IMR-90 (cell line): ENCODE data around the gene HSPB9. TPM values are rescaled to one million over a fixed set of nuclear protein-coding genes. Genes with fewer than 3 reads are reported as not detected.

ENCODE experiments used
- ATAC-seq: fragments of 200-7000 bp; cut with Tn5 transposase; 2 replicates; pipeline ENCODE4 v1.9.1; 2020; ENCODE audit warnings: low read depth, mild to moderate bottlenecking, moderate library complexity
- BruUV-seq: library from RNA; stranded (reverse); fragments of 400-500 nt; replicated peaks from 2 replicates; lab custom pipeline; 2021; lab: Mats Ljungman, UMichigan
- CTCF ChIA-PET: fragments of 300-600 bp; formaldehyde crosslinking; extraction: SDS; loops from one replicate; lab custom pipeline; 2021; ENCODE audit warnings: antibody characterized with exemption; lab: Yijun Ruan, JAX
- POLR2A ChIA-PET: fragments of 300-600 bp; sonication (Branson Sonifier 250); formaldehyde crosslinking; loops from one replicate; lab custom pipeline; 2022; ENCODE audit warnings: antibody characterized with exemption; ENCODE audit not compliant: unreplicated experiment; lab: Charles Lee
- DNase-seq: peaks from one replicate; pipeline ENCODE4 v3.0.0; 2013
- H2AFZ ChIP-seq: replicated peaks from 2 replicates; pipeline ENCODE3; 2013; ENCODE audit warnings: low read length, mild to moderate bottlenecking; ENCODE audit not compliant: poor library complexity
- H2AK5ac ChIP-seq: 2 replicates; pipeline ENCODE4 v1.6.1; 2013; ENCODE audit warnings: low read depth, low read length, inconsistent platforms
- H2AK9ac ChIP-seq: replicated peaks from 2 replicates; pipeline ENCODE3; 2013; ENCODE audit warnings: mild to moderate bottlenecking, low read depth, low read length, moderate library complexity; ENCODE audit not compliant: poor library complexity
- H2BK120ac ChIP-seq: 2 replicates; pipeline ENCODE4 v1.6.1; 2013; ENCODE audit warnings: low read depth, low read length, inconsistent platforms
- H2BK15ac ChIP-seq: 3 replicates; pipeline ENCODE4 v1.6.1; 2013; ENCODE audit warnings: low read depth, low read length, inconsistent platforms
- H2BK20ac ChIP-seq: 2 replicates; pipeline ENCODE4 v1.6.1; 2013; ENCODE audit warnings: low read depth, mild to moderate bottlenecking, inconsistent platforms, low read length, moderate library complexity
- H2BK5ac ChIP-seq: 2 replicates; pipeline ENCODE4 v1.6.1; 2013; ENCODE audit warnings: mild to moderate bottlenecking, low read depth, low read length, inconsistent platforms; ENCODE audit not compliant: poor library complexity, severe bottlenecking
- H3K14ac ChIP-seq: replicated peaks from 2 replicates; pipeline ENCODE4 v1.6.1; 2013; ENCODE audit warnings: low read depth, low read length, inconsistent platforms
- H3K18ac ChIP-seq: 2 replicates; pipeline ENCODE4 v1.6.1; 2013; ENCODE audit warnings: low read depth, low read length, control low read depth
- H3K23ac ChIP-seq: 2 replicates; pipeline ENCODE4 v1.6.1; 2013; ENCODE audit warnings: low read depth, low read length, inconsistent platforms
- H3K27ac ChIP-seq: 2 replicates; pipeline ENCODE4 v1.5.1; 2013; ENCODE audit warnings: mild to moderate bottlenecking, control low read depth, low read length; ENCODE audit not compliant: insufficient read depth
- H3K27me3 ChIP-seq: 2 replicates; pipeline ENCODE4 v1.6.1; 2013; ENCODE audit warnings: low read length; ENCODE audit not compliant: control insufficient read depth, insufficient read depth
- H3K36me3 ChIP-seq: 2 replicates; pipeline ENCODE4 v1.6.1; 2013; ENCODE audit warnings: low read length, mixed read lengths; ENCODE audit not compliant: control insufficient read depth, insufficient read depth
- H3K4ac ChIP-seq: 2 replicates; pipeline ENCODE4 v1.6.1; 2013; ENCODE audit warnings: low read depth, low read length, inconsistent platforms
- H3K4me1 ChIP-seq: 2 replicates; pipeline ENCODE4 v1.6.1; 2013; ENCODE audit warnings: low read length, mixed read lengths; ENCODE audit not compliant: control insufficient read depth, insufficient read depth
- H3K4me2 ChIP-seq: 2 replicates; pipeline ENCODE4 v1.6.1; 2013; ENCODE audit warnings: low read depth, mild to moderate bottlenecking, control low read depth, low read length, moderate library complexity
- H3K4me3 ChIP-seq: 2 replicates; pipeline ENCODE4 v1.5.1; 2013; ENCODE audit warnings: low read depth, mild to moderate bottlenecking, control low read depth, low read length, moderate library complexity; ENCODE audit not compliant: insufficient read depth
- H3K56ac ChIP-seq: 2 replicates; pipeline ENCODE4 v1.6.1; 2013; ENCODE audit warnings: low read length, inconsistent platforms; ENCODE audit not compliant: insufficient read depth; ENCODE audit errors: extremely low read depth
- H3K79me1 ChIP-seq, 2 experiments: 2 replicates each; pipeline ENCODE4 v1.6.1; 2013; ENCODE audit warnings: low read length in 2 of 2, inconsistent platforms in 1 of 2, low read depth in 1 of 2
- H3K9ac ChIP-seq: 2 replicates; pipeline ENCODE4 v1.6.1; 2013; ENCODE audit warnings: low read depth, low read length, control low read depth
- H3K9me1 ChIP-seq: 2 replicates; pipeline ENCODE4 v1.6.1; 2013; ENCODE audit warnings: low read length, inconsistent platforms; ENCODE audit not compliant: insufficient read depth
- H3K9me3 ChIP-seq: 2 replicates; pipeline ENCODE4 v1.6.1; 2013; ENCODE audit warnings: low read length; ENCODE audit not compliant: control insufficient read depth, insufficient read depth
- H4K20me1 ChIP-seq: 2 replicates; pipeline ENCODE4 v1.6.1; 2013; ENCODE audit warnings: low read length, inconsistent platforms; ENCODE audit not compliant: insufficient read depth
- H4K5ac ChIP-seq: 2 replicates; pipeline ENCODE4 v1.6.1; 2013; ENCODE audit warnings: mild to moderate bottlenecking, low read depth, low read length, control low read depth
- H4K8ac ChIP-seq, 2 experiments: 2 replicates each; pipeline ENCODE4 v1.6.1; 2013; ENCODE audit warnings: low read depth in 2 of 2, low read length in 2 of 2, control low read depth in 1 of 2, inconsistent platforms in 1 of 2
- H4K91ac ChIP-seq: 2 replicates; pipeline ENCODE4 v1.6.1; 2013; ENCODE audit warnings: low read depth, low read length, inconsistent platforms; ENCODE audit not compliant: insufficient read depth
- CEBPB ChIP-seq: IDR thresholded peaks from 2 replicates; pipeline ENCODE4 v1.6.1; 2012; ENCODE audit warnings: low read depth, low read length, improper control_type of control experiment
- FOS ChIP-seq: fragments of 150-350 bp; IDR thresholded peaks from 2 replicates; pipeline ENCODE4 v1.6.1; 2016; ENCODE audit warnings: low read depth, low read length
- MAFK ChIP-seq: IDR thresholded peaks from 2 replicates; pipeline ENCODE4 v1.6.1; 2012; ENCODE audit warnings: low read depth, low read length, improper control_type of control experiment
- MAZ ChIP-seq: IDR thresholded peaks from 2 replicates; pipeline ENCODE4 v1.6.1; 2012; ENCODE audit warnings: low read depth, mild to moderate bottlenecking, low read length, improper control_type of control experiment, moderate library complexity, borderline replicate concordance
- MXI1 ChIP-seq: IDR thresholded peaks from 2 replicates; pipeline ENCODE4 v1.6.1; 2012; ENCODE audit warnings: low read depth, mild to moderate bottlenecking, low read length, moderate library complexity, borderline replicate concordance
- POLR2A ChIP-seq: IDR thresholded peaks from 2 replicates; pipeline ENCODE4 v1.6.1; 2012; ENCODE audit warnings: mild to moderate bottlenecking, low read depth, low read length
- RFX5 ChIP-seq: IDR thresholded peaks from 2 replicates; pipeline ENCODE4 v1.8.0; 2012; ENCODE audit warnings: low read depth, mild to moderate bottlenecking, low read length, moderate library complexity
- WGBS, 2 experiments: methylation state at CpG; one replicate each; pipeline versions ENCODE4 v1.1.5 to v1.1.7; 2013; ENCODE audit warnings: missing lambda C conversion rate in 2 of 2; ENCODE audit not compliant: insufficient read length in 1 of 2; ENCODE audit errors: extremely low coverage in 2 of 2; 5-methylcytosine and 5-hydroxymethylcytosine counted together
- dilution Hi-C: fragments of 300-500 bp; cut with HindIII; formaldehyde crosslinking; loops from one replicate; pipeline ENCODE4 v1.14.3; 2018; ENCODE audit warnings: low sequenced_read_pairs; ENCODE audit not compliant: unreplicated experiment
- in situ Hi-C: fragments of 300-500 bp; cut with MboI; formaldehyde crosslinking; loops from 3 replicates; pipeline ENCODE4 v1.14.3; 2019; ENCODE audit warnings: low sequenced_read_pairs, inconsistent platforms, mixed read lengths
- intact Hi-C: fragments of 100-400 bp; cut with micrococcal nuclease; formaldehyde crosslinking; loops from 2 replicates; pipeline ENCODE4 v1.10.0; 2022
- polyA plus RNA-seq, 3 experiments: library from polyadenylated mRNA; depleted of rRNA; stranded (reverse); fragments of >200 nt; gene quantifications; 2 replicates each; pipeline ENCODE4 v1.2.3, GENCODE V29; 2012; ENCODE audit warnings: low replicate concordance in 1 of 3
- total RNA-seq: library from RNA; depleted of rRNA; stranded (reverse); fragments of >200 nt; gene quantifications from 2 replicates; pipeline ENCODE4 v1.2.3, GENCODE V29; 2012
- TF ChIP-seq, protein P1 (sequence below): fragments of 150-350 bp; IDR thresholded peaks from 2 replicates; pipeline ENCODE4 v1.6.1; 2017; ENCODE audit warnings: mild to moderate bottlenecking, antibody characterized with exemption, low read length, low read depth

Gene HSPB9
- total and polyA plus RNA-seq, 2 of the 4 experiments (the other 2 are of a cell fraction) = not detected

DNA sequence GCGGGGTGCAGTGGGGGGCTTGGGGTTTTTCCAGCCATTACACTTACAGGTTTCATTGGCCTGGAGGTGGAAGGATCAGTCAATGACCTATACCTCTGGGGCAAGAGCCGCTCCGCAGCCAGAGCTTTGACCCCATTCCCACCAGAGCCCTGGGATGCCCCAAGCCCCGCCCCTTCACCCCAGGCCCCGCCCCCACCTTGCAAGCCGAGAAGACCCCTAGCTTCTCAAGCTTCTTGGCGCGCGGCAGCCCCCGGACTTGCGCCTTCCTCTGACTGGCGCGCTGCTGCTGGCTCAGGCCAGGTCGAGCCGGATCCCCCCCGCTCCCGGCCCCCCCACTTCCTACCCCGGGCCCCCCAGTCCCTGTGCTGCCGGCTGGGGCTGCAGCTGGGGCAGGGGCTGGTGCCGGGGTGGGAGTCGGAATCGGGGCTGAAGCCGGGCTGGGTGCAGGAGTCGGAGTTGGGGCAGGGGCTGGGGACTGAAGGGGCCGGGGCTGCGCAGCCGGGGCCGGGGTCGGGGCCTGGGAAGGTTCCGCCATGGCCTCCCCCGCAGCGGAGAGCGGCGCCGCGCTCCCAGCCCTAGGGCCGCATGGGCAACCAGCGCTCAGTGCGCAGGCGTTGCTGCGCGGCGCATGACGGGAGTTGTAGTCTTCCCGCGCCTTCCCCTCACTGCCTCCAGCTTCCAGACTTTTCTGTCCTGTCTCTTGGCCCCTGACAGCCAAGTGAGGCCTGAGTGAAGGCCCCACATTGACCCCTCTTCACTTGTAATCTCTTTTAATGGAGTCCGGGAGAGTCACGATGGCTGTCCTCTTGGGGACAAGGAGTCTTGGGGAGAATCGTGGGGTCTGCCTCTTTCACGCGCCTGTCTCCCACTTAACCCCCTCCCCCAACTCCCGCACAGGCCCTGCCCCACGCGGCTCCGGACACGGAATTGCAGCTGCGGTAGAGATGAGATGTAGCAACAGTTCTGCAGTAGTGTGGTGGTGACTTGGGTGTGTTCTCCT, 1.5 kb upstream of the HSPB9 start, which contains the start of gene KAT2A:
Gene KAT2A, minus strand, starts transcription at position 598 of the 1,000 bp plus-strand sequence. Its CDS starts 63 bp downstream, at position 535.
- Histone ChIP-seq H4K8ac (peak within 1 kb of the TSS; percentile 4 to 75; a peak in 3 of 4 replicates), H3K27me3 (no peaks in the 10 kb centered on the region), H3K4me1 (peaks cover 7% of the 10 kb centered on the region), H3K4ac (peak within 1 kb of the TSS; percentile 53), H3K56ac (no peak within 1 kb of the TSS), H4K91ac (no peak within 1 kb of the TSS), H2BK15ac (no peak within 1 kb of the TSS), H3K36me3 (peaks cover 31% of the 10 kb centered on the region), H2AK9ac (peak within 1 kb of the TSS; percentile 88), H3K14ac (no peak within 1 kb of the TSS), H2BK5ac (peak within 1 kb of the TSS; percentile 46), H3K23ac (no peak within 1 kb of the TSS), H2AFZ (peak within 1 kb of the TSS; percentile 85), H3K9me1 (peaks cover 4% of the 10 kb centered on the region; the same call in 1 of the 2 replicates), H3K27ac (peak within 1 kb of the TSS; percentile 53; the same call in 1 of the 2 replicates), H3K79me1 (peaks cover 10 to 12% of the 10 kb centered on the region in 2 experiments; a peak in 3 of 4 replicates), H3K9me3 (no peaks in the 10 kb centered on the region), H3K18ac (no peak within 1 kb of the TSS), H2BK20ac (no peak within 1 kb of the TSS), H3K9ac (peak within 1 kb of the TSS; percentile 38; the same call in 1 of the 2 replicates), H2BK120ac (no peak within 1 kb of the TSS), H3K4me3 (peak within 1 kb of the TSS; percentile 46), H4K5ac (peak within 1 kb of the TSS; percentile 58; the same call in 1 of the 2 replicates), H3K4me2 (peak within 1 kb of the TSS; percentile 82), H2AK5ac (peak within 1 kb of the TSS; percentile 66; the same call in 1 of the 2 replicates), H4K20me1 (peaks cover 3% of the 10 kb centered on the region; the same call in 1 of the 2 replicates)
- peak; percentile 77 for DNase-seq
- peak; percentile 96 for ATAC-seq
- intact Hi-C loops = loop anchor here (1.0 kb wide), 1 partner anchor 34 kb away; no protein-coding TSS in a partner anchor
- CTCF ChIA-PET = interaction anchor here (0.8 to 0.9 kb wide), 4 partner anchors 20 to 112 kb away, joined by 3 to 6 read pairs (median 3); partner anchors contain the start of gene NKIRAS2
- in situ Hi-C loops = no loop called here
- dilution Hi-C loops = no loop called here
- TF ChIP-seq CEBPB (no peak), MAZ (0 out of 2 replicates have a peak, but pooled peaks have one; percentile 36), MXI1 (peak; percentile 96), MAFK (no peak), POLR2A (no peak), RFX5 (no peak), FOS (no peak)
- TF ChIP-seq, protein P1, sequence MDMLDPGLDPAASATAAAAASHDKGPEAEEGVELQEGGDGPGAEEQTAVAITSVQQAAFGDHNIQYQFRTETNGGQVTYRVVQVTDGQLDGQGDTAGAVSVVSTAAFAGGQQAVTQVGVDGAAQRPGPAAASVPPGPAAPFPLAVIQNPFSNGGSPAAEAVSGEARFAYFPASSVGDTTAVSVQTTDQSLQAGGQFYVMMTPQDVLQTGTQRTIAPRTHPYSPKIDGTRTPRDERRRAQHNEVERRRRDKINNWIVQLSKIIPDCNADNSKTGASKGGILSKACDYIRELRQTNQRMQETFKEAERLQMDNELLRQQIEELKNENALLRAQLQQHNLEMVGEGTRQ = peak; percentile 55; the same call in 1 of the 2 replicates
- POLR2A ChIA-PET = no interaction called here
- BruUV-seq = no TSS peak
- WGBS, 2 experiments = 0% methylated on average over 16 of the region's 57 CpGs; no CpG with 5 or more reads in 1 of the 2 experiments
